Activated B cell treated with CpG ODN at 0.5 μM for 24 hours (primary cell): ENCODE data around the gene CNTNAP5. TPM values are rescaled to one million over a fixed set of nuclear protein-coding genes. Genes with fewer than 3 reads are reported as not detected.

Experiments used
- ATAC-seq: fragments of 200-7000 bp; cut with Tn5 transposase; one replicate; pipeline ENCODE4 v1.10.0; 2021; ENCODE audit warnings: low read depth, mild to moderate bottlenecking, moderate library complexity
- CTCF ChIA-PET: fragments of 350-600 bp; sonication (Branson Sonifier 250); formaldehyde crosslinking; loops from one replicate; lab custom pipeline; 2021; ENCODE audit warnings: antibody characterized with exemption; lab: Charles Lee
- POLR2A ChIA-PET: fragments of 350-600 bp; sonication (Branson Sonifier 250); formaldehyde crosslinking; loops from one replicate; lab custom pipeline; 2021; ENCODE audit warnings: antibody characterized with exemption; lab: Charles Lee
- DNase-seq: peaks from one replicate; pipeline ENCODE4 v3.0.0; 2022
- H3K27ac Mint-ChIP-seq: one replicate; pipeline ENCODE4 v1.8.0; 2020; ENCODE audit warnings: mixed read lengths
- H3K27me3 Mint-ChIP-seq: one replicate; pipeline ENCODE4 v1.8.0; 2021; ENCODE audit warnings: mixed read lengths
- H3K36me3 Mint-ChIP-seq: one replicate; pipeline ENCODE4 v1.8.0; 2021; ENCODE audit warnings: low read depth, mixed read lengths
- H3K4me1 Mint-ChIP-seq: one replicate; pipeline ENCODE4 v1.8.0; 2021; ENCODE audit warnings: mixed read lengths
- H3K4me3 Mint-ChIP-seq: one replicate; pipeline ENCODE4 v1.8.0; 2020; ENCODE audit warnings: mild to moderate bottlenecking, mixed read lengths
- H3K9me3 Mint-ChIP-seq: one replicate; pipeline ENCODE4 v1.8.0; 2020; ENCODE audit warnings: mixed read lengths
- intact Hi-C: fragments of 100-400 bp; cut with micrococcal nuclease; formaldehyde crosslinking; loops from one replicate; pipeline ENCODE4 v1.15.1; 2024
- total RNA-seq: library from RNA; stranded (reverse); gene quantifications from 2 replicates; pipeline ENCODE4 v1.2.3, GENCODE V29; 2022
- TF ChIP-seq, protein P1 (sequence below): fragments of 200-600 bp; IDR thresholded peaks from one replicate; pipeline ENCODE4 v1.8.0; 2022; ENCODE audit warnings: antibody characterized with exemption, mild to moderate bottlenecking

Gene CNTNAP5
- total RNA-seq, 1 donor from 2014 or later = not detected

DNA sequence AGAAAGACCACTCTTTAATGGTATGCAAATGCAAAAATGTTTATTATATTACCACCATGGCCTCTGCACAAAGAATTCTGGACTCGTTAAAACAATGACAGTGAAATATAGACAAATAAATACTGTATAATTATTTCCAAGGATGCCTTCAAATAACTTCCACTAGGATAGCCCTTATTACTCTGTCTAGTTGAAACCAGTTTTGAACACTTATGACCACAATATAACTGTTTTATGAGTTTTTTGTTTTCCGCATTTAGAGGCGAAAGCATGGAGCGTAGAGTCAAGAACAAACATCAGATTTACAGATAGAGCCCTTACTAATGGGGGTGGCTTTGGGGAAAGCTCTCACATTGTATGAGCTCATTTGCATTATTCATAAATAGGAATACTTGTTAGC, 559.5 kb downstream of the CNTNAP5 start:
- ChIA-PET POLR2A (no interaction called here), CTCF (no interaction called here)
- peaks cover 4% of the 10 kb centered on the region for H3K9me3 Mint-ChIP-seq
- TF ChIP-seq, protein P1, sequence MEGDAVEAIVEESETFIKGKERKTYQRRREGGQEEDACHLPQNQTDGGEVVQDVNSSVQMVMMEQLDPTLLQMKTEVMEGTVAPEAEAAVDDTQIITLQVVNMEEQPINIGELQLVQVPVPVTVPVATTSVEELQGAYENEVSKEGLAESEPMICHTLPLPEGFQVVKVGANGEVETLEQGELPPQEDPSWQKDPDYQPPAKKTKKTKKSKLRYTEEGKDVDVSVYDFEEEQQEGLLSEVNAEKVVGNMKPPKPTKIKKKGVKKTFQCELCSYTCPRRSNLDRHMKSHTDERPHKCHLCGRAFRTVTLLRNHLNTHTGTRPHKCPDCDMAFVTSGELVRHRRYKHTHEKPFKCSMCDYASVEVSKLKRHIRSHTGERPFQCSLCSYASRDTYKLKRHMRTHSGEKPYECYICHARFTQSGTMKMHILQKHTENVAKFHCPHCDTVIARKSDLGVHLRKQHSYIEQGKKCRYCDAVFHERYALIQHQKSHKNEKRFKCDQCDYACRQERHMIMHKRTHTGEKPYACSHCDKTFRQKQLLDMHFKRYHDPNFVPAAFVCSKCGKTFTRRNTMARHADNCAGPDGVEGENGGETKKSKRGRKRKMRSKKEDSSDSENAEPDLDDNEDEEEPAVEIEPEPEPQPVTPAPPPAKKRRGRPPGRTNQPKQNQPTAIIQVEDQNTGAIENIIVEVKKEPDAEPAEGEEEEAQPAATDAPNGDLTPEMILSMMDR = no peak
- no peak overlapping the region for H3K27ac Mint-ChIP-seq
- ATAC-seq (no peak), DNase-seq (no peak)
- H3K27me3 Mint-ChIP-seq = no peaks in the 10 kb centered on the region
- H3K4me1 Mint-ChIP-seq = no peaks in the 10 kb centered on the region
- intact Hi-C loops = no loop called here
- no peaks in the 10 kb centered on the region for H3K36me3 Mint-ChIP-seq
- H3K4me3 Mint-ChIP-seq = no peak overlapping the region

DNA sequence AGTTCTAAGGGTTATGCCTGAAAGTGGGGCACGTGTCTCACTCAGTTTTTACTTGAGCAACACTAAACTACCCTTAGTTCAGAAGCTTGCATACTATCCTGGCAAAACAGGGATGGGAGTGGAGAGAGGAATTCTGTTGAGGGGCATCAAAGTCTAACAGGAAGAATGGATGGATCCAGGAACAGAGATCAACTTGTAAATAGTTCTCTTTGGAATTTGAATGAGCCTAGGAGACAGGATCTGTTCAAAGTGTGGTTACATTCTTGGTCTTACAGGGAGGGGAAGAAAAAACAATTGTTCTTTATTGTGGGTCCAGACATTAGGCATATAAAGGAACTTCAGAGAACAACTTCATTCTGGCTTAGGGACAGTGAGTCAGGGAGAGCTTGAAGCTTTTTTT, 560.2 kb downstream of the CNTNAP5 start:
- ChIA-PET CTCF (no interaction called here), POLR2A (no interaction called here)
- Mint-ChIP-seq H3K9me3 (peaks cover 4% of the 10 kb centered on the region), H3K4me1 (no peaks in the 10 kb centered on the region), H3K27ac (no peak overlapping the region), H3K27me3 (no peaks in the 10 kb centered on the region), H3K36me3 (no peaks in the 10 kb centered on the region), H3K4me3 (no peak overlapping the region)
- TF ChIP-seq, protein P1 = no peak
- DNase-seq (no peak), ATAC-seq (no peak)
- intact Hi-C loops = no loop called here

DNA sequence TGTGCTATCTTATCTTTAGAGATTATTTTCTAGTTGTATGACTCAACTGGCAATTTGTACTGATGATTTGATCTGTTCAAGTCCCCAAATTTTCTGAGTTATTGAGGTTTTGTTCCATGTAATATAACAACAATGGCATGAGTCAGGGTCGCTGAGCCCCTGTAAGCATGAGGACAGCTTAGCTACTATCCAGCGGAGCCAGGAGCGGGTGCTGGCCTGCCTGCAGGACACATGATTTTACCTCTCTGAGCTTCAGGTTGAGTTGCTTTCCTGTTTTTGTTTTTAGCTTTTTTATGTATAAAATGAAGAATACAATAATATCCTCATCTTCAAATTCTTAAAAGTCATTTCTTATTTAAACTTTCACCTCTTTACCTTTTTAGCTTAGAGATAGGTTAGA, 561.1 kb downstream of the CNTNAP5 start:
- intact Hi-C loops = no loop called here
- Mint-ChIP-seq H3K27ac (no peak overlapping the region), H3K27me3 (no peaks in the 10 kb centered on the region), H3K4me1 (no peaks in the 10 kb centered on the region), H3K36me3 (no peaks in the 10 kb centered on the region), H3K4me3 (no peak overlapping the region), H3K9me3 (peaks cover 2% of the 10 kb centered on the region)
- no peak for ATAC-seq
- ChIA-PET CTCF (no interaction called here), POLR2A (no interaction called here)
- DNase-seq = no peak
- TF ChIP-seq, protein P1 = no peak

DNA sequence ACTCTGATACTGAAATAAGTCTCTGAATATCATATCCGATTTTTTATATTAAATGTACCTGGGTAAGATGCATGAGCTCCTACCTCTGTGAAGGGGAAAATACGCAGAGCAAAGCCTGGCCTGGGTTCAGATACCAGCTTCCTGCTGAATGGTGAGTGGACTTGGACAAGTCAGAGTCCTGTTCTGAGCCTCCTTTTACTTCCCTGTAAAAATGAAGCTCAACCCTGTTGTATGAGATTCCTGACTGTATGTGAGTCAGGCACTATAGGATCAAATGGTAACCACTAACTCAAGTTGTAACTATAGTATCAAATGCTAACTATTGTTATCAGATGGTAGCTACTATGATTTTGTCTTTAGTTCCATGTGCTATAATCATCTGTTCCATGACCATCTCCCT, 561.7 kb downstream of the CNTNAP5 start:
- intact Hi-C loops = no loop called here
- no peak overlapping the region for H3K4me3 Mint-ChIP-seq
- DNase-seq (no peak), ATAC-seq (no peak)
- peaks cover 2% of the 10 kb centered on the region for H3K9me3 Mint-ChIP-seq
- no peaks in the 10 kb centered on the region for H3K4me1 Mint-ChIP-seq
- TF ChIP-seq, protein P1 = no peak
- no peaks in the 10 kb centered on the region for H3K36me3 Mint-ChIP-seq
- POLR2A ChIA-PET = no interaction called here
- CTCF ChIA-PET = no interaction called here
- no peaks in the 10 kb centered on the region for H3K27me3 Mint-ChIP-seq
- H3K27ac Mint-ChIP-seq = no peak overlapping the region

DNA sequence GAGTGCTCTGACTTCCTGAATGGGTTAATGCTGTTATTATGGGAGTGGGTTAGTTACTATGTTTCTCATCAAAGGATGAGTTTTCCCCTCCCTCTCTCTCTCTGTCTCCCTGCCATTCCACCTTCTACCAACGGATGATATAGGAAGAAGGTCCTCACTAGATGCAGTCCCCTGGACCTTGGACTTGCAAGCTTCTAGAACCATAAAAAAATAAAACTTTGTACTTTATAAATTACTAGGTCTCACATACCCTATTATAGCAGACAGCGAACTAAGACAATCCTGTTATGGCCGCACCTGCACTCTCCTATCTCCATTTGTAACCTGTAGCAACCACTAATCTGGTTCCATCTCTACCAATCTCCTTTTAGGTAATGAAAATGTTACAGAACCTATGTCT, 564.9 kb downstream of the CNTNAP5 start:
- no peaks in the 10 kb centered on the region for H3K4me1 Mint-ChIP-seq
- ATAC-seq (no peak), DNase-seq (no peak)
- H3K4me3 Mint-ChIP-seq = no peak overlapping the region
- ChIA-PET POLR2A (no interaction called here), CTCF (no interaction called here)
- intact Hi-C loops = no loop called here
- no peak overlapping the region for H3K27ac Mint-ChIP-seq
- H3K9me3 Mint-ChIP-seq = no peaks in the 10 kb centered on the region
- H3K36me3 Mint-ChIP-seq = no peaks in the 10 kb centered on the region
- TF ChIP-seq, protein P1 = no peak
- H3K27me3 Mint-ChIP-seq = no peaks in the 10 kb centered on the region
